GM12878 (cell line): ENCODE measurements around the gene CAB39. TPM values are rescaled to one million over a fixed set of nuclear protein-coding genes. Genes with fewer than 3 reads are reported as not detected.

Experiments
- BACH1 ChIP-seq: fragments of 450-650 bp; IDR thresholded peaks from 2 replicates; pipeline ENCODE4 v1.6.1; 2017; ENCODE audit warnings: mild to moderate bottlenecking, borderline replicate concordance
- CBFB ChIP-seq: IDR thresholded peaks from 2 replicates; pipeline ENCODE4 v1.6.1; 2016; ENCODE audit warnings: antibody characterized with exemption, low read depth
- CHD4 ChIP-seq: fragments of 200-600 bp; sonication (generic); IDR thresholded peaks from 2 replicates; pipeline ENCODE4 v1.6.1; 2016; ENCODE audit warnings: mild to moderate bottlenecking
- CUX1 ChIP-seq: IDR thresholded peaks from 2 replicates; pipeline ENCODE4 v1.6.1; 2012; ENCODE audit warnings: improper control_type of control experiment, low read depth, low read length; ENCODE audit not compliant: insufficient replicate concordance
- E2F4 ChIP-seq: IDR thresholded peaks from 2 replicates; pipeline ENCODE4 v1.6.1; 2012; ENCODE audit warnings: low read depth, low read length, improper control_type of control experiment
- EGR1 ChIP-seq, 2 experiments: IDR thresholded peaks; 1 replicate in 1 of 2; 2 replicates in 1 of 2; pipeline ENCODE4 v1.6.1; 2011 to 2012; ENCODE audit warnings: low read depth in 2 of 2, low read length in 2 of 2, borderline replicate concordance in 1 of 2, mild to moderate bottlenecking in 1 of 2, moderate library complexity in 1 of 2
- HDGF ChIP-seq: fragments of 450-650 bp; IDR thresholded peaks from 2 replicates; pipeline ENCODE4 v1.6.1; 2016; ENCODE audit warnings: antibody characterized with exemption
- MEF2B ChIP-seq: fragments of 450-650 bp; IDR thresholded peaks from 2 replicates; pipeline ENCODE4 v1.6.1; 2018; ENCODE audit warnings: mild to moderate bottlenecking, moderate library complexity; ENCODE audit not compliant: partially characterized antibody, poor library complexity, severe bottlenecking
- MLLT1 ChIP-seq: fragments of 450-650 bp; IDR thresholded peaks from 2 replicates; pipeline ENCODE4 v1.6.1; 2016; ENCODE audit warnings: mild to moderate bottlenecking
- PBX3 ChIP-seq: IDR thresholded peaks from 2 replicates; pipeline ENCODE4 v1.6.1; 2011; ENCODE audit warnings: mild to moderate bottlenecking, low read depth, low read length, moderate library complexity; ENCODE audit not compliant: insufficient replicate concordance
- POLR2A ChIP-seq: IDR thresholded peaks from 2 replicates; pipeline ENCODE4 v1.6.1; 2011; ENCODE audit warnings: low read depth, mild to moderate bottlenecking, low read length
- POU2F2 ChIP-seq: IDR thresholded peaks from 3 replicates; pipeline ENCODE4 v1.6.1; 2011; ENCODE audit warnings: low read depth, mild to moderate bottlenecking, low read length, borderline replicate concordance
- TBL1XR1 ChIP-seq: IDR thresholded peaks from 2 replicates; pipeline ENCODE4 v1.6.1; 2012; ENCODE audit warnings: low read depth, low read length, improper control_type of control experiment
- TCF3 ChIP-seq: IDR thresholded peaks from 2 replicates; pipeline ENCODE4 v1.6.1; 2012; ENCODE audit warnings: low read depth, mild to moderate bottlenecking, low read length, borderline replicate concordance; ENCODE audit not compliant: insufficient read depth
- ZBTB11 ChIP-seq: fragments of 450-650 bp; formaldehyde crosslinking; IDR thresholded peaks from 2 replicates; pipeline ENCODE4 v1.5.0; 2022; ENCODE audit warnings: mild to moderate bottlenecking, missing genetic modification characterization
- ZNF274 ChIP-seq: IDR thresholded peaks from one replicate; pipeline ENCODE4 v1.8.0; 2011; ENCODE audit not compliant: insufficient read length, insufficient read depth
- ZZZ3 ChIP-seq: IDR thresholded peaks from 2 replicates; pipeline ENCODE4 v1.6.1; 2011; ENCODE audit warnings: low read depth; ENCODE audit not compliant: control insufficient read depth, insufficient read length
- polyA plus RNA-seq, 11 experiments: library from polyadenylated mRNA; depleted of rRNA in 4 of 11; unstranded in 6 of 11; stranded (reverse) in 5 of 11; fragments of >200 nt; fragmentation: Nextera tagmentation in 4 of 11; fragmentation: Illumina TruSeq in 1 of 11; extraction: Ambion mirVana in 4 of 11; extraction: Trizol in 1 of 11; gene quantifications; 1 replicate in 1 of 11; 2 replicates in 10 of 11; pipeline versions ENCODE4 v1.2.1 to v1.2.3, GENCODE V29; 2011 to 2016; ENCODE audit warnings: inconsistent platforms in 2 of 11, missing spikeins in 2 of 11, low read depth in 1 of 11
- total RNA-seq, 4 experiments: library from RNA; depleted of rRNA in 3 of 4; stranded (reverse); fragments of >200 nt in 3 of 4; fragmentation: Illumina TruSeq in 1 of 4; extraction: Trizol in 1 of 4; gene quantifications; 2 replicates each; pipeline versions ENCODE4 v1.2.1 to v1.2.3, GENCODE V29; 2013 to 2021

The CAB39 gene
- total and polyA plus RNA-seq, 10 of the 15 experiments (the other 5 are each of a cell fraction or from before 2014, with no cell fraction given), result 13.3 to 129 (median 62.9) TPM

- TF ChIP-seq EGR1 (IDR thresholded peaks at IDR 0.05; ENCODE audit: borderline replicate concordance in 1 of 2, low read depth in 2 of 2, low read length in 2 of 2) (no peak), ZZZ3 (no peak), E2F4 (no peak), ZNF274 (no peak), TBL1XR1 (no peak), HDGF (no peak), CUX1 (peak; percentile 75), ZBTB11 (CRISPR knock-in tag) (no peak), CHD4 (no peak), CBFB (0 out of 2 replicates have a peak, but pooled peaks have one; percentile 51), TCF3 (no peak), PBX3 (no peak), BACH1 (no peak), POLR2A (no peak), MEF2B (peak; percentile 92), MLLT1 (no peak), POU2F2 (no peak)
These were observed 65.9 kb downstream of the CAB39 start (continued) for GRCh38 chr2:230778350-230779063.
